ENCODE results near the gene SGCA.
A peak's percentile ranks its signal among the peaks of the same experiment; 100 is the strongest.

The SGCA gene

DNA sequence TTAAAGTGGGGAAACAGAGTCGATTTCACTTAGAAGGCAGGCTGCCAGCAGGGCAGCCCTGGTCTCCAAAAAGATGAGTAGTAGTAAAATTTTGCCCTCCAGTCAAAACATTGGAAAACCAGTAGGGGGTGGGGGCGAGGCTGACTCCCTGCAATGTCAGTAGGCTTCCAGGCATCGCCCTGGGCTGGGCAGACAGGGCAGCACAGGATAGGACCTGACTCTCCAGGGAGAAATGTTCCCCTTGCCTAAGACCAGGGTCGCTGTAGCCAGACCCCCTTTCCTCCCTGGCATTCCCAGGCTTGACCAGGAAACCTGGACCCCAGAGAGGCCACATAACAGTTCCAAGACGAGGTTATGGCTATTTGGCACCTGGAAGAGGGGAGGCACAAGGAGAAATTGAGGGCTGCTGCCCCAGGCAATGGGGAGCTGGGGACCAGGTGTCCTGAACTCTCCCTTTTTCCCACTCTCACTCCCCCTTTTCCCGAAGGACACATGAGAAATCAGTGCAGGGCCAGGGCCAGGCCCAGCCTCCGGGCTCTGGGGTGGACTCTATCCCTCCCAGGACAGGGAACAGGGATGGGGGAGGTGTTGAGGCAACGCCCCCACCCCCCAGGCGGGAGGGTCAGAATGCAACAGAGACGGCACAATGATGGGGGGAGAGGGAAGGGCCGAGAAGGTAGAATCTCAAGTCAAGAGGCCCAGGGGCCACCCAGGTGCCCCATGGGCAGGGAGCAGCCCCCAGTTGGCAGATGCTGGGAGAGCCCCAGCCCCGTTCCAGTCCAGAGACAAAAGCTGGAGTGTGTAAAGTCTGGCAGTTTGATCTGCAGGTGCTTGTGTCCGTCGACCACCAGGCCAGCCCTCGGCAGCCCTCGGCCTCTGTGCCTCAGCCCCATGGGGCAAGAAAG lies 31.3 kb upstream of the SGCA start:
- no peak for DNase-seq (ENCODE audit: low read depth)

DNA sequence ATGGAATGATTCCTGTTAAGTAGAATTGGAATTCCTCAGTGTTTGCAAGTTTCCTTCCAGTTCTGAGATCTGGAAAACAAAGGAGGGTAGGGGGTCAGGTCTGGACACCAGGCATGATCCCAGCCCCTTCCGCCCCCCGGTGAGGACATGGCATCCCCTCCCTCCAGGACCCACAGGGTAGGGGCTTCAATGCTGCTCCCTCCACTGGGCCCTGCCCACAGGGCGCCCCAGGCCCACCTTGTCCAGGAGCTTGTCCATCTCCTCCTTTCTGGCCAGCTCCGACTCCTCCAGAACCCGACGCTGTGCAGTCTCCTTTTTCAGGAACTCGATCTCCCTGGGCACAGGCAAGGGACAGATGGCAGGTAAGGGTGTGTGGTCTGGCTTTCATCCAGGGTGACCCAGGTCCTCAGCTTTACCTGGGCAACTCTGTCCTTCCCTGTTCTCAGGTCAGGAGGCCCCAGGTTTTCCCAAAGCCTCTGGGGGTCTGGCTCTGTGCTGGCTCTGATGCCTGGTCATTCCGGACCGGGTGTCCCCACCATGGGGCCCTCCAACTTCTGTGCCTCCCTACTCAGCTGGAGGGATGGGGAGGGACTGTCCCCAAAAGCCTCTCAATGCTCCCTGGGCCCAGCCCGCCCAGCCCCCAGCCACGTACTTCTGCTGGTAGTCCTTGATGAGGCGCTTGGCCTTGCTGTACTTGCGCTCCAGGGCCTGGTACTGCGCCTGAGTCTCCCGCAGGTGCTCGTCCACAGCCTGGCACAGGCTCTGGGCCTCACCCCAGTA lies 30.3 kb upstream of the SGCA start:
- DNase-seq (ENCODE audit: low read depth), result no peak

DNA sequence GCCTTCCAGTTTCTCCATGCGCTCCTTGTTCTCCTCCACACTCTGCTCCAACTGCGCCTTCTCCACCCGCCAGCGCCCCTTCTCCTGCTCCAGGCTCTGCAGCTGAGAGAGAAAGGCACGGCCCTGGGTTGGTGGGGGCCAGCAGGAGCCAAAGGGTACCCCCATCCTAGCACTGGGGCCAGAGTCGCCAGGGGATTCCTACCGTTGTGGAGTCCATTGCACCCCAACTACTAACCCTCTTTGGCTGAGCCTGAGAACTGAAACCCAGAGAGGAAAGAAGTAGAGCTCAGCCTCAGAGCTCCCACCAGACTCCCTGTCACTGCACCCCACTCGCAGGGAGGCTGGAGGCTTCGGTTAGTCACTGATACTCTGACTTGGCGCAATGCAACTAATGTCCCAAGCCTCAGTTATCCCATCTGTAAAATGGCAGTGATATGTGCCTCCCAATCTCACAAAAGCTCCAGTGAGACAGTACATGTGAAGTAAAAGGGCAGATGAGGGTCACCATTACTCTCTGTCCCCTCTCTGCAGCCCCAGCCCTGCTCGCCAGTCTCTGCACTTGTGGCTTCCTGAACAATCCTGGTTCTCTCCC lies 29.6 kb upstream of the SGCA start:
- no peak for DNase-seq (ENCODE audit: low read depth)

DNA sequence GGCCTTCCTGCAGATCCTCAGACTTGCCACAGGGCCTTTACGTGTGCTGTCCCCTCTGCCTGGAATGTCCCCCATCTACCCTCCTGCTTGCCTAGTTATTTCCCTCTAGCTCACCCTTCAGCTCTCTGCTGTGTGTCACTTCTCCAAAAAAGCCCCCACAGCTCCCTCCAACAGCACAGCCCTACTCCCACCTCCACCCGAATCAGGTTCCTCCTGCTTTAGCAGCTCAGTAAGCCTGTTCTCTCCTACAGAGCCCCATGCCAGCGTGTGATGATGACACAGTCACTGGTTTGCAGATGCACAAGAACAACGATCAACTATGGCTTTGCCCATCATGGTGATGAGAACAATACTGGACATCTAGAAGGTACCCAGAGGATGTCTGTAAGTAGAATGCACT lies 28.8 kb upstream of the SGCA start:
- no peak for DNase-seq (ENCODE audit: low read depth)

DNA sequence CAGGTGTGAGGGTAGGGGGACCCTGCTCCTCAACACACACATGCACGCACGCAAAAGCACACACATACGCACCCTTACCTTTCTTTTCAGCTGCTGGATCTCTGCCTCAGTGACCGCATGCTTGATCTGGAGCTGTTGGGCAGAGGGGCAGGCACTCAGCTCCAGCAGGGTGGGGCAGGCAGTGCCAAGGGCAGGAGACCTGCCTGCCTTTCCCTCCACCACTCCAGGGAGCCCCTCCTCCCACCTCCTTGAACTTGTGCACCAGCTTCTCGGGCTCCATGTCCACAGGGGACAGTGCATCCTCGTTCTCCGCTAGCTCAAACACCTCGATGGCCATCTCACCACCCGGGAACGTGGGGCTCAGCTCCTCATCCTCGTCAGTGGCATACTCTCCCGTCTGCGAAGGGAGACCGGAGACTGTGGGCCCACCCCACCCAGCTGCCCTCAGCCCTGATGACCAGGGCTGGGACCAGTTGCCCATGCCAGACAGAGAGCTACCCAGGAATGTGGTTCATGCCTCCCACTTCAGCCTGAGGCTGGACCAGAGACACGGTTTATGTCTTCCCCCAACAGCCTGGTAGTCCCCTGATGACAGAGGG lies 26.5 kb upstream of the SGCA start:
- no peak for DNase-seq (ENCODE audit: low read depth)

DNA sequence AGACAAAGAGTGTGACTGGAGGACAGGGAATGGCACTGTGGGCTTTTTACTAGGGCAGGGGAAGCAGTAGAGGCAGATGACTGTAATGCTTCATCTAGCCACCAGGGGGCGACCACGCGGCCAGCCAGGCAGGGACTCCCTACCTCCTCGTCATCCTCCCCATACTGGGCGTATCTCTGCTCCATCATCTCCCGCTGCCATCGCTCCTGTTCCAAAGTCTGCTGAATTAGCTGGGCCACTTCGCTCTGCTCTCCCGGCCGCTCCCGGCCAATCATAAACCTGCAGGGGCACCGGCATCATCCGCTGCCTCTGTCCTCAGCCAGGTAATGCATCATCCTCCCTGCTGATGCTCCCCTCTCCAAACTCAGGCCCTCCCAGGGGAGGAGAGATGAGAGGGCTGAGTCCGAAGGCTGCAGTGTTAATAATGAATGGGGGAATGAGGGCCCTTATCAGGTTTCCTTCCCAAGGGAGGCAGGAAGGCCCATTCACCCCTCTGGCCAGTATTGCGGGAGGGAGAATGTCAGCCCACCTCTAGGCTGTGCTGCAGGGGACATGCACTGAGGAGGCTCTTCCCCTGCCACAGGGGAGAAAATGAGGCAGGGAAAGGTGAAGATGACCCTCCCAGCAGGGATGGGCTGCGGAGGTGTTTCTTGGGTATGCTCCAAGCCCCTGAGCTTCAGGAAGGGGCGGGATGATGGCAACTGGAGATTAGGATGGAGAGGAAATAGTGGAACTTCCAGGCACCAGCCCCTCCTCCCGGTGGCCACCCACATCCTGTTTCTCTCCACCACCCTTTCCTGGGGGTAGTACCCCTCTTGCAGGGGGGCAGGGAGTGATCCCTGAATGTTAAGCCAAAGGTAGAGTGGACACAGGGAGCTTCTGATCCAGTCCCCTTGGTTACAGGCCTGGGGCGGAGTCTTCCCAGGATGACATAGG lies 25.6 kb upstream of the SGCA start:
- peak; percentile 55 for DNase-seq (ENCODE audit: low read depth)

DNA sequence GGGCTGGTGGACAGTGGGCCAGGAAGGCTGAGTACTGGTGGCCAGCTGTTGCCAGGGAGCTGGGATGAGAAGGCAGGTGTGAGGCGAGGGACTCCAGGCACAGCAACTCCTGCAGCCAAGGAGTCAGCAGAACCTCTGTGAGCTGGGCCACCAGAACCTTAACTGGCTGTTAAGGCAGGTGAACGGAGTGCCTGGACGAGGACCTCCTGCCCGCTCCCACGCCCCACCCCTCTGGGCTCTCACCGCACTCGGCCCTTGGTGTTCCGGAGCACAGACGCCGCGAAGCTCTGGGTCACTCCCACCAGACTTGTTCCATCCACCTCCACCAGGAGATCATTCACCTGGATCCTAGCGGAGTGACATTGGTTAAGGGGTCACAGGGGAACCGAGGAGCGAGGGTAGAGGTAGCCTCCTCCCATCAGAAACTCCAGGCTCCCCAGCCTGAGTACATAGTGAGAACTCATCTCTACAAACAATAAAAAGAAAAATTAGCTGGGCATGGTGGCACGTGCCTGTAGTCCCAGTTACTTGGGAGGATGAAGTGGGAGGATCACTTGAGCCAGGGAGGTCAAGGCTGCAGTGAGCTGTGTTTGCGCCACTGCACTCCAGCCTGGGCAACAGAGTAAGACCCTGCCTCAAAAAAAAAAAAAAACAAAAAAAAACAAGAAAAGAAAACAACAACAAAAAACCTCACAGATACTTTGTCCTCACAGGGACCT lies 24.6 kb upstream of the SGCA start:
- no peak for DNase-seq (ENCODE audit: low read depth)

DNA sequence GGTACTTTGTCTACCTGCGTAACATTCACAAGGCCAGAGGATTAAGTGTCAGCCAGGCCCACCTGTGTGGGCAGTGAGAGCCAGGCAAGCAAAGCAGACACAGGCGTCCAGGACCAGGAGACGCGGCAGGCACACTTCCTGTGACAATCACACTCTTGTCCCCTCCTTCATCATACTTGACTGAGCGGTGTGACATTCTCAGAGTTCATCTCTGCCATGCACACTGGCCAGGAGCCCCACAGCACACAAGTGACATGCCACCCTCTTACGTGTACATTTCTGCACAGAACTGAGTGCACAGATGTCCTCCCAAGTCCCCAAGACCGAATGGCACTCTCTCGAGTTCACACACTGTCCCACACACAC lies 24.1 kb upstream of the SGCA start:
- no peak for DNase-seq (ENCODE audit: low read depth)

DNA sequence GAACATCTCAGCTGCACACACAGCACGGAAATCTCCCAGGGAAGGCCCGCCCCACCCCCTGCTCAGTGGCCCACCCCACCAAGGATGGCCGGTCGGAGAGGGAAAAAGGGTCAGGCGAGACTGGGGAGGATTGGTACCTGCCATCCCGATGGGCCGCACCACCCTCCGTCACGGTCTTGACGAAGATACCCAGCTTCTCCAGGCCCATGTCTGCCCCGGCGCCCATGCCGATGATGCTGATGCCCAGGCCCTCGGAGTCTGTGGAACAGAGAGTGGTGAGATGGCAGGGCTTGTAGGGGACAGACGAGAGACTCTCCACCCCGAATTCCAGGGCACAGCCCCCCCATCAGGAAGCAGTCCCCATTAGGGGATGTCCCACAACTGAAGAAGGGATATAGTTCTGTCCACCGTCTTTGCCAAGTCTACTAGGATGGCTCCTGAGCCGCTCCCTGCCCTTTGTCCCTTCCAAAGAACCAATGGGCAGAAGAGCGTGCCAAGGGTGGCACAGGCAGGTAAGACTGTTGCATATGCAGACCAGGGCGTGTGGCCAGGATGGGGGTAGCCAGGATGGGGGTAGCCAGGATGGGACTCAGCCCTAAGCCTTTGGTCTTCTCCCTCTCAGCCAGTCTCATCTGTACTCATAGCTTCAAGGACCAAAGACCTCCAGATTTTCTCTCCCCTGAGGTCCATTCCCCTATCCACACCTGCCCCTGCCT lies 22.2 kb upstream of the SGCA start:
- DNase-seq (ENCODE audit: low read depth), result no peak

DNA sequence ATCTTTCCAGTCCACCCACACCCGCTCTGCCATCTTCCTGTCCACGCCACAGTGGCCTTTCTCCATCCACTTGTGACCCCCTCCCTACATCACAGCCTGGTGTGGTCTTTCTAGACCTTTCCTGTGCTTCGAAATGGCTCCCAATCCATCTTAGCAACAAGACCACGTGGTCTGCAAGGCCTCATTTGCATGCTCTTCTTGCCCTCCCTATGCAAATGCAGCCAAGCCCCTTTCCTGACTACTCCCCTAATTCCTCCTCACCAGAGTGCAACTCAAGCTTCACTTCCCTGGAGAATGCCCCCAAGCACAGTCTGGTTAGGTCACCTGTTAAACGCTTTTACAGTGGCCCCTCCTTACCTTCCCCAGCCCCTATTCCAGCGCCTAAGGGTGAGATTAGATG lies 21.4 kb upstream of the SGCA start:
- no peak for DNase-seq (ENCODE audit: low read depth)

DNA sequence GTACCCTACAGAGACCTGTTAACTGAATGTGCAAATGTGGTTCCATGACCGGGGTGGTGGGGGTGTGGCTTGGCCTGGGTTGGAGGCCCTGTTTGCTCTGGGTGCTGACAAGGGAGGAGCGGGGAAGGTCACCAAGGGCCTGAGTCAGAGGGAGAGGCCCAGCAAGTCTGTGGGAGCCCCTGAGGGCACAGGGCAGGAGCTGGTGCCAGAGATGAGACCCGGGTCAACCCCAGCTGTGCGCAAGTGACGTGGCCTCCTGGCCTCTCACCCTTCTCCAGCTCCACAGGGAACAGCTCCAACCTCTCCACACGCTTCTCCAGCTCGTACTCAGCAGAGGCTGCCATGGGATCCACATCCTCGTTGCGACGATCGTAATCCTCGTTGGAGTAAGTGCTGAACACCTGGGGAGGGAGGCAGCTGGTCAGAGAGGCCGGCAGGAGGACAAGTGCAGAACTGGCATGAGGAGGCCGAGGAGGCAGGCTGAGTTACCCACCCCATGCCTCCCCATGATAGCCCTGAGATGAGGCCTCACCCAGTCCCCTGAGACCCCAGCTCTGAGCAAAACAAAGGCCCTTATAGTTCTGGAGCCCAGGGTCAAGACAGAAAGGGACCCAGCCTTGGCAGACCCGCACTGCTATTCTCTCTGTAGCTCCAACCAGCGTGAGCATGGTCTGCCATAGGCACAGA lies 20.8 kb upstream of the SGCA start:
- no peak for DNase-seq (ENCODE audit: low read depth)

DNA sequence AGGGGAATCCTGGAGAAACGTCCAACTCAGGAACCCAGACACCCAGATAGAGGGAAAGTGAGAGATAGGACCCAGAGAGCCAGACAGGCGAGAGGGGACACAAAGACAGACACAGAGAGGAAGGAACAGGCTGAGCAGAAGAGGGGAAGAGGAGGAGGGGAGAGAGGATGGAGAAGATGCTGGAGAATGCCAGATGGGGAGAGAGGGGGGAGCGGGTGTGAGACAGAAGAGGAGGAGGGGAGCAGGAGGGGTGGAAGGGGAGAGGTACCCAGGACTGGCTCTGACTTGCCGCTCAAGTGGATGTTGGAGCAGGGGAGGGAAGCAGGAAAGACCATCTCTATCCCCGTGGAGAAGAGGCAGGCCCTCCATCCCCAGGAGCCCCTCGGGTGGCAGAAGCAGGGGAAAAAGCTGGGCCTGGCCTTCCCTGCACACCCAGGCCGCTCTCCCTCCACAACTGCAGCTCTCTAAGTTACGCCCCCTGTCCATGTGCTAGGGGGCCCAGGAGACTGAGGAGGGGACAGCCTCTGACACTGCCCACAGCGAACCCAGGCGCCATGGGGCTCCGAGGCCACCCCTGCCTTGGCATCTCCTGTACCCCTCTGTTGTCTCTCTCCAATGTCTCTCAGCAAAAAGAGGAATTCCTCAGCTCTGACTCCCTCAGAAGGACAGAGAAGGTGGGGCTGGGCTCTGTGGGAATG lies 20.1 kb upstream of the SGCA start:
- DNase-seq (ENCODE audit: low read depth), result no peak

DNA sequence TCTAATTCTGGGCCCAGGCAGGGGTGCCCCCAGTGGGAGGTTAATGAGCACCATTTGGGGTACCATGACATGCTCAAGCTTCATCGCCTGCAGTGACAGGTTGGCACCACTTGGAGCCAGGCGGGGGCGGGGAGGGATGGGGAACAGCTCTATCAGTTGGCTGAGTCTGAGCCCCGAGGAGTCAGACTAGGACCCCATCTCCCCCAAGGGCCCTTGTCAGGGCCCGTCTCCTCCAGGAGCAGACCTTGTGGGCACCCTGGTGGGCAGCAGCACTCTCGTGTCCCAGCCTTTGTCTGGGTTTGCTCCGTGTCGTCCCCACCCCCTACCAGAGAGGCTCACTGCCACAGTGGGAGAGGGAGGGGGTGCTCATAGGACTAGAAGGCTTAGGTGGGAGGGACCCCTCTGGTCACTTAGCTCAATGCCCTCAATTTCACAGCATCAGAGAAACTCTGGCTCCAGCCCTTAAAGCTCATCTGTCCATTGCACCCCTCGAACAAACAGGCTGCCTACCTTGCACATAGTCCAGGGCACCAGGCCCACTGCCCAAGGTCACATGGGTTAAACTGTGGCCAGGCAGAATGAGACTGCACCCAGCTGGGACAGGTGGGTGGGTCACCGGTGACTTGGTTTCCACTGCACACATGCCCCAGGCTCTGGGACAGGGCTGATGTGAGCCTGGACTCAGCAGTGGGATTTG lies 19.4 kb upstream of the SGCA start:
- no peak for DNase-seq (ENCODE audit: low read depth)

DNA sequence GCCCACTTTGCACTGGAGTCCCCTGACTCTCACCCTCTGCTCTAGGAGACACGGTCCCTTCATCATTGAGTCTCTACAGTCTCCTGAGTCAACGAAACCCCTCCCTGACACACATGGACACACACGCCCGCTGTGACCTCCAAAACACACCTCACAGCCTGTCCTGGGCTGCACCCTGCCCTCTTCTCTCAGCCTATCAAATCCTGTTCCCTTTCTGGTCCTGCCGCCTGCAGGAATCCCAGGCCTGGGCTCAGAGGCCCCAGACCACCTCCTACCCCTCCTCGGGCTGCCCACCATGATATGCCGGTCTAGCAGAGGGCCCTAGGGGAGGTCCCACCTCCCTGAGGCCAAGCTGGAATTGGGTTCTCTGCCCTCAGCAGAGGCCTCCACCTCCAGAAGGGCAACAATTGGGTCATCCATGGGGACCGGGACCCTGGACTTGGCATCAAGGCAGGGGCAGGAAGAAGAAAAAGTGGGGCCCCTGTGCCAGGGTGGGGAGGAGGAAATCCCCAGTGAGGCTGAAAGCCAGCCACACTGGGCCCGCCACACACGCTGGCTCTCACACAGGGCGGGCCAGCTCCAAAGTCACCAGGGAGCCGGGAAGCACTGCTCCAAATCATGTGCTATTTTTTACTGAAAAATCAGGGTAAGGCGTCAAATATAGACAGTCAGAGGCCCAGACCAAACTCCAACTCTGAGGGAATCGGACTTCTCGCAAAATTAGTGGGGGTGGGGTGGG lies 18.7 kb upstream of the SGCA start:
- no peak for DNase-seq (ENCODE audit: low read depth)

DNA sequence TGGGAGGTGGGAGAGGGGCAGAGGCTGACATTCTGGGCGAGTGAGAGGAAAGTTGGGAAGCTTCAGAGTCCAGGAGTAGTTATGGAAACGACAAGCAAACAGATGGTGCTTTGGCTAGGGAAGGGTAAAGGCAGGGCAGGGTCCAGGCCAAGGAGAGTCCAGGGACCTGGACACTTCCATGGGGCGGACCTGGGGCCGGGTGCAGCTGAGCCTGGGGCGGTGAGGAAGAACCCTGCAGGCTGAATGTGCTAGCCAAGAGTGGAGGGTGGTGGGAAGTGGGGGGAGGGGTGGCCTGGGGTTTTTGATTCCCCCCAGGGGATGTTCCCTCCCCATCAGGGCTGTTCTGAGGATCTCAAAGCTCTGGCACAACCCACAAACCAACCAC lies 18.0 kb upstream of the SGCA start:
- DNase-seq (ENCODE audit: low read depth), result no peak

DNA sequence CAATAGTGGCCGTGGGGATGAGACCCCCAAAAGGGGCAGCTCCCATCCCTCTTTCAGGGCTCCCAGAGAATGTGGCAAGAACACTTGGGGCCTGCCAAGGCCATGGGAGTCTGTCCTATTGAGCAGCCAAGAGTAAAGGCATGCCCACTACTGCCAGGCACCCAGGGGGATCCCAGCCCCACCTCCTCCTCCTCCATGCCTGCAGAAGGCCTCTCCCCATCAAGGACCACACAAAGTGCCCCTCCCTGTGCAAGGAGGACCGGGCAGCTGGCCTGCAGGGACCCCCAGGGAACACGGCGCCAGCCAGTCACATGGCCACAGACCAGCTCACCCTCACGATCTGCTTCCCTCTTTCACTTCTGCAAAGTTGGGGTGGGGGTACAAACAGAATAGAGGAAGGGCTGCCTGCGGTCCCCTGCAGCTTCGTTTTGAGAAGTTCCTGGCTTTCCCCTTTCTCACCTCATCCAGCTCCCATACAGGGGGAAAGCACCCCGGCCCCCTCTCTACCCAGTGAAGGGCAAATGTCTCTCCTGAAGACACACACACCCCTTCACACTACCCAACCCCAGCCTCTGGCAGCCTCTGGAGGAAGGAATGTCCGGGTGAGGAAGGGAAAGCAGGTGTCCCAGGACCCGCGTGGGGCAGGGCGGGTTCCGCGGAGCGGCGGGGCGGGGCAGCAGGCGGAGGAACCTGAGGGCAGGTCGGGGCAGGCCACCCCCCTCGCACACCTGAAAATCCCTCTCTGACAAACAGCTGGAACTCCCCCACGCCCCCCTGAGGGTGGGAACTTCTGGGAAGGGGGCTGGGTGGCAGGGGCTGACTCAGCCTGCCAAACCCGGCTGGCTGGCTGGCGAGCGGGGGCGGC lies 17.3 kb upstream of the SGCA start:
- peak; percentile 68 for DNase-seq (ENCODE audit: low read depth)

DNA sequence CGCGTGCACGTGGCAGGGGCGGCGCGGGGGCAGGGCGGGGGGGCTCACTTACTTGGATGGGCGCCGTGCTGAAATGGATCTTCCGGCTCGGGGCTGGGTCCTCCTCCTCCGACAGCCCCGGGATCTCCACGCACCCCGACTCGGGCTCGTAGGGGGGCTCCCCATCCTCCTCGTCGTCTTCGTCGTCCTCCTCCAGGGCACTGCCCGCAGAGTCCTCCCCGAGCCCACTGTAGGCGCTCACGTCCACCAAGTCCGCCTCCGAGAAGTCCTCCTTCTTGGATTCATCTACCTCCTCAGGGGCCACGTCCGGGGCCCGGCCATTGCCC lies 16.8 kb upstream of the SGCA start:
- no peak for DNase-seq (ENCODE audit: low read depth)

Measured in stimulated activated CD8-positive, alpha-beta memory T cell treated with anti-CD3 and anti-CD28 coated beads, Interleukin-7, amount 100 ng/mL, for 24 hours (primary cell).